Measurements from ENCODE around the gene BRMS1.

DNA sequence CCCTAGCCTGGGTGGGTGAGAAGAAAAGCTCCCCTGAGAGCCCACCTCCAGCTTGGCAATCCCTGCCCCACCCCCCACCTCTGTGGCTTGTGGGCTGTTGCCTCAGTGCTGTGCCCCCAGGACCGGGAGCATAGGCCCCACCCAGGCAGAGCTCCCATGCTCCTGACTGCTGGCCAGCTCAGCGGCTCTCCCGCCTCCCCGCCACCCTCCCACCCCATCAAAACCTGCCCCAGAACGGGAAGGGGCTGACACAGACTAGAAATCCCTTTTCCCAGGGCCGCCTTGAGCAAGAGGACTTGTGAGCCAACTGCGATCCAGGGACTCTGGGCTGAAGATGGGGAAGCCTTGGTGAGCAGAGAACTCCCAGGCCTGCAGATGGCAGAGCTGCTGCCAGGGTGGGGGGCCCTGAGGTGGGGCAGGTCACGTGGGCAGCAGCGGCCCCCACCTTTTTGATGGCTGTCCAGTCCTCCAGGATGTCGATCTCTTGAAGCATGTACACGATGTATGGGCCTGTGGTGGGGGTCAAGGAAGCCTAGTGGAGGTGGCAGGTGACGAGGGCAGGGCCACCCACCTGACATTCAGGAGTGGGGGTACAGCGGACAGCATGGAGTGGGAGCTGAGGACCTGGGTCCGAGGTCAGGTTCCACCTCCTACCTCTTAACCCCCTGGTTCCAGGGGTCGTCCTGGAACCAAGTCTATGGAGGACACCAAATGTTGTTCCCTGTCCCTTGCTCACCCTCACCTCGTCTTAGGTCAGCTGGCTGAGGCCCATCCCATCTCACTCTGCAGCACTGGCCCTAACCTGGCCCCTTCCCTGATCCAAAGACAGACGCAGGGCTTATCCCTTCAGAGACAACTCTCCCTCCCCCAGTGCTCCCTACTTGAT, 6.4 kb downstream of the BRMS1 start:
- TF ChIP-seq YY1 (IDR thresholded peaks at IDR 0.05; ENCODE audit: low read depth) (no peak), ZBTB7A (IDR thresholded peaks at IDR 0.05; ENCODE audit: low read depth) (no peak), EP300 (IDR thresholded peaks at IDR 0.05; ENCODE audit: borderline replicate concordance) (no peak)

Measured in Ishikawa (cell line).